G401.6 (cell line): ENCODE data around the gene DPPA5.
"Not testable (repeated sequence)": the region's sequence is repeated elsewhere in the genome, so short reads cannot be mapped to it uniquely, and the experiment has no call there.

Experiments
- FAIRE-seq: peaks from 2 replicates; lab custom pipeline; 2012; peaks lifted over from hg19 to GRCh38; lab: Jason Lieb, UNC

The DPPA5 gene, protein sequence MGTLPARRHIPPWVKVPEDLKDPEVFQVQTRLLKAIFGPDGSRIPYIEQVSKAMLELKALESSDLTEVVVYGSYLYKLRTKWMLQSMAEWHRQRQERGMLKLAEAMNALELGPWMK

DNA sequence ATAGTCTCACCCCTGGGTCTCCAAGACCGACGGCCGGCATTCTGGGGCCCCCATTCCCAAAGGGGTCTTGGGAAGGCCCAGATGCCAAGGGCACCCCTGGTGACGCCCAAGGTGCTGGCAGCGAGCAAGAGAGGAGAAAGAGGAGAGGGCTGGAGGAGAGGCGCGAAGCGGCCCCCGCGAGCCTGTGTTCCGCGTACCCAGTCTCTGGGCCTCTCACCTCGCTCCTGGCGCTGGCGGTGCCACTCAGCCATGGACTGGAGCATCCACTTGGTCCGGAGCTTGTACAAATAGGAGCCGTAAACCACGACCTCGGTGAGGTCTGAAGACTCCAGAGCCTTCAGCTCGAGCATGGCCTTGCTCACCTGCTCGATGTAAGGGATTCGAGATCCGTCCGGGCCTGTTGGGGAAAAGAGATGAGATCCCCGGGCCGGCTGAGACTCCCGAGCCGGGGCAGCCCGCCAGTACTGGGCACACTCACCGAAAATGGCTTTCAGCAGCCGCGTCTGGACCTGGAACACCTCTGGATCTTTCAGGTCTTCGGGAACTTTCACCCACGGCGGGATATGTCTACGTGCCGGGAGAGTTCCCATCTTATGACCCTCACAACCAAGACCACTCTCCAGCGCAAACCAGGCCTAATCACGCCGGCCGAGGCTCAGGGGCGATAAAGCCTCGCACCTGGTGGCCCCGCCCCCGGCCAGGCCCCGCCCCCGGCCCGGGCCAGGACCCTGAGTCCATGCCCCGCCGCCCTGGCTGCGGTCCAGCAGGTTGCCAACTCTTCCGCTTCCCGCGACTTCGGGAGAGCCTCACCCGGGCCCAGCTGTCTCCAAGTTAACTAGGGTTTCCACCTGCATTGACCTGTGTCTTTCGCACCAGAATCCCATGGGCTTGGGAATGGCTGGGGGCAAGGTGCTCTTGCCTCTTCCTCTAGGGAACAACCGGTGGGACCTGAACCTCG is at the start of gene DPPA5:
DPPA5 (minus strand) TSS at position 641 of the 958 bp plus-strand sequence; CDS start at position 590, 51 bp downstream.
- FAIRE-seq = no peak

DNA sequence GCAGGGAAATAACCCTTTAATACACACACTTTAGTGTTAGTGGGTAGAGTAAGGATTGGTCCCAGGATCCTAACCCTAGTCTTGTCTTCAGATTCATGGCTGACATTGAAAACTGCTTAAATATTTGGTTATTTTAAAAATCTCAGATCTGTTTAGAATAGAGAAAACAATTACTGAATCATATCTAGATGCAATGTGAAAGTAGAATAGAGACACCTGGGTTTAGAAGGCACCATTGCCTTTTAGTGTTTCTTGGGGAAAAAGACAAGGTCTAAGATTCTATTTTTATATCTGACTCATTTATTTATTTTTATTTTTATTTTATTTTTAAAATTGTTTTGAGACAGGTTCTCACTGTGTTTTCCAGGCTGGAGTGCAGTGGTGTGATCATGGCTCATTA is 46.6 kb upstream of the DPPA5 start:
- FAIRE-seq = no peak

DNA sequence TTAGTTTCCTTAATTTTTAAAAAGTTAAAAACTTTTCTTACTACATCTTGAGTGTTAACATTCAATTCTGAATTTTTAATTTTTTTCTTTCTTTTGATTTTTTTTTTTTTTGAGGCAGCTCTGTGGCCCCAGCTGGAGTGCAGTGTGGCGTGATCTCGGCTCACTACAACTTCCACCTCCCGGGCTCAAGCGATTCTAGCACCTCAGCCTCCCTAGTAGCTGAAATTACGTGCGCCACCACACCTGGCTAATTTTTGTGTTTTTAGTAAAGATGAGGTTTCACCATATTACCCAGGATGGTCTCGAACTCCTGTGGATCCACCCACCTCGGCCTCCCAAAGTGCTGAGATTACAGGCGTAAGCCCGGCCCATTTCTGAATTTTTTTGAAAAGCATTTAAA is 41.8 kb upstream of the DPPA5 start:
- no peak for FAIRE-seq

DNA sequence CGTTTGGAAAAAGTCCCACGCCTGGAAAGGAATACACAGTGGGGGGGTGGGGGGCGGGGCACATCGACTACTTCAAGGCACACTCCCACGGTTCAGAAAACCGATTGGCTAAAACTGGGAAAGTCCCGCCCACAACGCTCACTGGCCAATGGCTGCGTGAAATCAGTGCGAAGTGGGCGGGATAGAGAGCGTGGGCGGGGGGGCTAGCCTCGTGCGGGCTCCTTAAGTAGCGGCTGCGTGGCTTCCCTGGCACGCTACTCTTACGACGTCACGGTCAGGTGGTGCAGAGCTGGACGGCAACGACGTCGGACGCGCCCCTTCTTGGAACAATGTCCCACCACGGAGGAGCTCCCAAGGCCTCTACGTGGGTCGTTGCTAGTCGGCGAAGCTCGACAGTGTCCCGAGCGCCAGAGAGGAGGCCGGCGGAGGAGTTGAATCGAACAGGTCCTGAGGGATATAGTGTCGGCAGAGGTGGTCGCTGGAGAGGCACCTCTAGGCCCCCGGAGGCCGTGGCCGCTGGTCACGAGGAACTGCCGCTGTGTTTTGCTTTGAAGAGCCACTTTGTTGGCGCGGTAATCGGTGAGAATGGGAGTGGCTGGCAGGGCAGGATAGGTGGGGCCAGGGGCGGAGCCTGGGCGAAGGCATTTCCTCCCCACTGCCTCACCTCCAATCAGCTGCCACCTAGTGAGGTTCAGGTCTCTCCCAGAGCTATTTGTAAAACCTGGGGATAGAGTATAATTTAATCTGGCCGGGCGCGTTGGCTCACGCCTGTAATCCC is 40.7 kb upstream of the DPPA5 start, which contains the start of gene DDX43:
DDX43 (plus strand) TSS at position 252 of the 778 bp plus-strand sequence; CDS start at position 330, 78 bp downstream.
- FAIRE-seq = no peak

DNA sequence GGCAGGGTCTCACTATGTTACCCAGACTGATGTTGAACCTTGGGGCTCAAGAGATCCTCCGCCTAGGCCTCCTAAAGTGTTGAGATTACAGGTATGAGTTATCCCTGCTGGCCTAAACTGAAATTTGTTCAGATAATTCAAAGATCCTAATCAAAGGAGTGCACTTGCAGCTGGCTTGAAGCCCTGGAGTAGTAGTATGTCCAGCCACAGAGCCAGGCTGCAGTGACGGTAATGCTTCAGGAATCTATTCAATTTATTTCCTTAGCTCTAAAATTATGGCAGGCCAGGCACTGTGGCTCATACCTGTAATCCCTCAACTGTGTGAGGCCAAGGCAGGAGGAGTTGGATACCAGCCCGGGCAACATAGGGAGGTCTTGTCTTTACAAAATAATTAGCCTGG is 39.2 kb upstream of the DPPA5 start:
- FAIRE-seq = no peak

DNA sequence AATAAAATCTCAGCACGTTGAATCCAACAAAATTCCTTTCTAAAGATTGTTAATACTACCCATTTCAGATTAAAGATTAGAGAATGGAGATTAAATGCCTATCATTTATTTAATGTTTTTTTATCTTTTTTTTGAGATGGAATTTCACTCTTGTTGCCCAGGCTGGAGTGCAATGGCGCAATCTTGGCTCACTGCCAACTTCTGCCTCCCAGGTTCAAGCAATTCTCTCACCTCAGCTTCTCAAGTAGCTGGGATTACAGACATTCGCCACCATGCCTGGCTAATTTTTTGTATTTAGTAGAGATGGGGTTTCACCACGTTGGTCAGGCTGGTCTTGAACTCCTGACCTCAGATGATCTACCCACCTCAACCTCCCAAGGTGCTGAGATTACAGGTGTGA is 38.1 kb upstream of the DPPA5 start:
- FAIRE-seq = not testable (repeated sequence)

DNA sequence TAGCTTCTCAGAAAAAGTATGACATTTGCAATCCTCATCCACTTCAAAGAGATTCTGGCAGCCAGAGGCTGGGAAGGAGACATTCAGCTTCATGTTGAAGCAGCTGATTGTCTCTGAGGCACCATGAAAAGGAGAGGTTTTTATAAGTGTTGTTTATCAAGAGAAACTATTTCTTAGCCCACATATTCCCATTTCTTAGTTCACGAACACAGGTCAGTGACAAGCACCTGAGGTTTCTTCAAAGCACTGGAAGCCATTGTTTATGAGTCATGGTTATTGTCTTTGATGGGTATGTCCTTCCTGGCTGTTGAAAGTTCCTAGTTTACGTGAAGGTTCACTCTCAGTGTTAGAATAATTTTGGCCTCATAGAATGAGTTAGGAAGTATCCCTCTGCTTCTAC is 37.6 kb upstream of the DPPA5 start:
- no peak for FAIRE-seq

DNA sequence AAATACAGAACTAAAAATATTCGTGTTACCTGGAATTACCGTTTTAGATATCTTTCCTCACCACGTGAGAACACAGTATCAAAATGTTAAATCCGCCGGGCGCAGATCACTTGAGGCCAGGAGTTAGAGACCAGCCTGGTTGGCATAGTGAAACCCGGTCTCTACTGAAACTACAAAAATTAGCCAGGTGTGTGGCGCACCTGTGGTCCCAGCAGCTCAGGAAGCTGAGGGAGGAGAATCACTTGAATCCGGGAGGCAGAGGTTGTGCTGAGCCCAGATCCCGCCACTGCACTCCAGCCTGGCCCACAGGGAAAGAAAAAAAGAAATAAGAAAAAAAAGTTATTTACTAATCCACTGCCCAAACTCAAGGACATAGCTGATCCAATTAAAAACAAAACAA is 35.8 kb upstream of the DPPA5 start:
- no peak for FAIRE-seq

DNA sequence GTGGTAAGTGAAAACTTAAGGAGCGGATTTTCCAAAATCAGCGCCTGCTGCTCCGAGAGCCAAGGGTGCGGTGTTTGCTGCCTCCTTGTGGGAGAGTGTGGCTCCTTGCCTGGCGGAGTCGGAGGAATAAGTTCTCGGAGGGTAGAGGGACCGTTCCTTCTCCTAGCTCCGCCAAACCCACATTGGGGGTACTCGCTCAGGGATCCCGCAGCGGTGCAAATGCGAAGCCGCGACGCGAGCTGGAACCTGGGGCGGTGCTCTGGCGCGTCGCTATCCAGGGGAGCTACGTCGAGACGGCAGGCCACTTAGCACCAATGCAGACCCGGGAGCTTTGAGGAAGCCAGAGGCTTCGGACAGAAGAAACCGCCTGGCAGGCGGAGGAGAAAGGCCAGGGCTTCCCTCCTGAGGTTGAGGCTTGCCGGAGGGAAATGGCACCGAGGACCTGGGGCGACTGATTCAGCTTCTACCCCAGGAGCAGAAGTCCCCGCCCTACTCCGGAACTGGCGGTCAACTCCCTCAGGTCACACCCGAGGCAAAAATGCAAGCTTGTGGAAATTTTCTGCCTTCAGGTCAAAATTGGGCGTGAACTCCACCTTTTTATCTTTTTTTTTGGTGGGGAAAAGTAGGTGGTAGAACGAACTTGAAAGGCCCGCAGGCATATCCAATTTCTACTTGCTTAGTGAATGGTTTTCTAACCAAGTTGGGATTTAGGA is 34.9 kb upstream of the DPPA5 start:
- FAIRE-seq = peak; percentile 79

DNA sequence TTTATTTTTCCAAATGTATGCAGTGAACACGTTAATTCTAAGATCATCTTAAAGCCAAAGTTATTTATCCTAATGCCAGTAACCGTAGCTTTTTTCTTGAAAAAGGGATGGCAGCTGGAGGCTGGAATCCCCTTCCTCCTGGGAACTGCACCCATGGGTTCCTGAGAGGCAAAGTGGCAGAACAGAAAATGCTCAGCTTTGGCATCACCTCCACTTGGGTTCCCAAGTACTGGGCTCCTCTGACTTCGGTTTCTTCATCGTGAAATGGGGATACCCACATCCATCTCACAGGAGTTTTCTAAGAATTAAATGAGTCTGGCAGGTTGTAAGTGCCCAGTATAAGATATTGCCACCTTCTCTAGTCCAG is 34.3 kb upstream of the DPPA5 start:
- FAIRE-seq = no peak

DNA sequence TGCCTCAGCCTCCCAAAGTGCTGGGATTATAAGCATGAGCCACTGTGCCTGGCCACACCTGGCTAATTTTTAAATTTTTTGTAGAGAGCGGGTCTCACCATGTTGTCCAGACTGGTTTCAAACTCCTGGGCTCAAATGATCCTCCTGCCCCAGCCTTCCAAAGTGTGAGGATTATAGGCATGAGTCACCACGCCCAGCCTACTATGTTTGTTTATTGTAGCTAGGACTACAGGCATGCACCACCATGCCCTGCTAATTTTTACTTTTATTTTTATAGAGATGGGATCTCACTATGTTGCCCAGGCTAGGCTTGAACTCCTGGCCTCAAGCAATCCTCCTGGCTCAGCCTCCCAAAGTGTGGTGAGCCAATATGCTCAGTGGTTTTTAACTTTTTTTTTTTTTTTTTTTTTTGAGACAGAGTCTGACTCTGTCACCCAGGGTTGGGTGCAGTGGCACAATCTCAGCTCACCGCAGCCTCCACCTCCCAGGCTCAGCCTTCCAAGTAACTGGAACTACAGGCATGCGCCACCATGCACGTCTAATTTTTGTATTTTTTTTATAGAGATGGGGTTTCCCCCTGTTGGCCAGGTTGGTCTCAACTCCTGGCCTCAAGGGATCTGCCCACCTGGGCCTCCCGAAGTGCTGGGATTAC is 28.5 kb upstream of the DPPA5 start:
- no peak for FAIRE-seq

DNA sequence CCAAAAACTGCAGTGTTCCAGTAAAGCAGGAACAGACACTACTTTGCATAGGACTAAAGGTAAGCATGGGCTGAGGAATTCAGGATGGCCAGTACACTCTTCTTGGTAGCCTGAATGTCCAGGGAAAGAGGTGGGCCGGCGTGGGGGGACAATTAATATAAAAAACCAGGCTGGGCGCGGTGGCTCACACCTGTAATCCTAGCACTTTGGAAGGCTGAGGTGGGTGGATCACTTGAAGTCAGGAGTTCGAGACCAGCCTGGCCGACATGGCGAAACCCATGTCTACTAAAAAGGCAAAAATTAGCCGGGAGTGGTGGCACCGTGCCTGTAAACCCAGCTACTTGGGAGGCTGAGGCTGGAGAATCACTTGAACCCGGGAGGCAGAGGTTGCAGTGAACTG is 27.5 kb upstream of the DPPA5 start:
- not testable (repeated sequence) for FAIRE-seq

DNA sequence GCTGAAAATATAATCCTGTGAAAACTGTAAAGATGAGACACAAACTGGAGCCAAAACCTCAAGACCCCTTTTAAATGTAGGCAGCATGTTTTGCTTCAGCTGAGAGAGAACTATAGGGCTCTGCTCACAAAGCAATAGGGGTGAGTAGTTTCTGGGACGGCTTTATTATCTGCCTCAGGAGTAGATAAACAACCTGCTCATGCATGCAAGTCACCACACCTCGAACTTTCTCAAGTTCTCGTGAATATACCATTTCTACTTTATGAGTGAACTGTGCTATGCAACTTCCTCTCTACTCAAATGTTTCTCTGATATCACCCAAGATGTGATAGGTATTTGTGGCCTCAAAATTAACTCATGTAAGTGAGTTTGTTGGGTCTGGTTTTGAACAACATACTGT is 23.1 kb upstream of the DPPA5 start:
- FAIRE-seq = no peak

DNA sequence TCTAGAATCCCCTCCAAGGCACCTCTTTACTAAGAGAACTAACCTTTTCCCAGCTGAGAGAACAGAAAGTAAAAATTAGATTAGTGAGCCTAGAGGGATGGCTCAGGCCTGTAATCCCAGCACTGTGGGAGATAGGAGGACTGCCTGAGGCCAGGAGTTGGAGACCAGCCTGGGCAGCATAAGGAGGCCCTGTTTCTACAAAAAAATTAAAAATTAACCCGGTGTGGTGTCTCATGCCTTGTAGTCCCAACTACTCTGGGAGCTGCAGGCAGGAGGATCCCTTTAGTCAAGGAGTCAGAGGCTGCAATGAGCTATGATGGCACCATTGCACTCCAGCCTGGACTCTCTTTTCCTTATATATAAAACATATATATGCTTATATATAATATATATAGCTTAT is 21.1 kb upstream of the DPPA5 start:
- FAIRE-seq = no peak

DNA sequence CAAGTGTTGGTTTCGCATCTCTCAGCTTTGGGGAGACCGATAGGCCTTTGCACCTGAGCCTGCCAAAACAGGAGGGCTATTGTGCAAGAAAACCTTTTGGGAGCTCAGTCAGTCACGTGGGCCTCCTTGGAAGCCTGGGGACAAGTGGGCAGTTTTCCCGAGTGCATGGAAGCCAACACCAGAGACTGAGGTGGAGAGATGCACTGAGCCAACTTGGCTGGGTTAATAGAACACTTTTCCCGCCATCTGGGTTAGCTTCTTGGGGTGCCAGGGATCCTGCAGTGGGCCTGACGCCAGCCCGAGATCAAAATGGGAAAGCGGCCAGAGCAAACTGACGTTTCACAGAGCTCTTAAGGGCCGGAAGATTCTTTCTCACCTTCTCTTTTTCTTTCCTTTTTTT is 18.4 kb upstream of the DPPA5 start:
- FAIRE-seq = no peak

DNA sequence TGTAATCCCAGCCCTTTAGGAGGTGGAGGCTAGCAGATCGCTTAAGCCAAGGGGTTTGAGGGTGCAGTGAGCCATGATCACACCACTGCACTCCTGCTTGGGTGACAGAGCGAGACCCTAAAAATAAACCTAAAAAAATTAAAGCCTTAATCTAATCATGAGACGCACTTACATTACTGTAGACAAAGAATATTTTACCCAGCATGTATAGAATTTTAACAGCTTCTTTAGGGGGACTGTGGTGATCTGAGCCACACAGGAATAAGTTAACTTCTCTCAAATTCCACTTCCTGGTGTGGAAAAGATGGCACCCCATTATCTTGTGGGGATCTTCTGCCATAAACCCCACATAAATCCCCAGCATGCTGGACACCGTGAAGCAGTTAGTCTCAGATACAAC is 17.9 kb upstream of the DPPA5 start:
- no peak for FAIRE-seq

DNA sequence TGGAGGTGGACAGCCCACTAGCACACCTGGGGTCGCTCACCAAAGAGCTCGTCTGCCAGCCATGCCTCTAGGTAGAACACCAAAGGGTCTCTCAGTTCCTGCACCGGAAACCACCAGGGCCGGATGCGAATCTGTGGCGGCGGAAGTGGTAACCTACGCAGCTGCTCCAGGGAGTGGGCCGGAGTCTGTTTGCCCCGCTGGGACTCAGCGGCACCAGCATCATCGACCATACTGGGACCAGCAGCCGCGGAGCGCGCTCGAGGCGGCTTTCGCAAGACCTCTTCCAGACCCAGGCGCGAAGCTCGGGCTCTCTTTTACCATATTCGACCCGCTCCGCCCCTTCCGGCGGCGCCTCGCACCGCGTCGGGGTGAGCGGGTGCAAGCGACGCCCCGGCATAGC is 15.5 kb upstream of the DPPA5 start, which contains the start of gene OOEP:
OOEP (minus strand) TSS at position 335 of the 400 bp plus-strand sequence; CDS start at position 230, 105 bp downstream.
- no peak for FAIRE-seq

DNA sequence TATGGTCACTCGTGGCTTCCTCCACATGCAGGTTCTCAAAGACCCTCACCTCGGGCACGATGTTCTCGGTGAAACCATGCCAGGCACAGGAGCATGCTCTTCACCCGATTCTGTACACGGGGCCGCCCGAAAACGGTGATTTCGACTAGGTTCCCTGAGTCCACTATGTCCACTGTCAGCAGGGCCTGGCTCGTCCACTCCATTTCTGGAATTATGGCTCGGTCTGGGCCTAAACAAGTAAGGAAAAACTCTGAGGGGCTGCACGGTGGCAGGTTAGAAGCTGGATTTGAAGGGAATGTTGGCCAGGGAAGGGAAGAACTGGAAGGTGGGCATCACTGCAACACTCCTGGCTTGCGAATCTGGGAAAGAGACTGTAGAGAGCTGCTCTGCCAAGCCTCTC is 15.1 kb upstream of the DPPA5 start:
- no peak for FAIRE-seq

DNA sequence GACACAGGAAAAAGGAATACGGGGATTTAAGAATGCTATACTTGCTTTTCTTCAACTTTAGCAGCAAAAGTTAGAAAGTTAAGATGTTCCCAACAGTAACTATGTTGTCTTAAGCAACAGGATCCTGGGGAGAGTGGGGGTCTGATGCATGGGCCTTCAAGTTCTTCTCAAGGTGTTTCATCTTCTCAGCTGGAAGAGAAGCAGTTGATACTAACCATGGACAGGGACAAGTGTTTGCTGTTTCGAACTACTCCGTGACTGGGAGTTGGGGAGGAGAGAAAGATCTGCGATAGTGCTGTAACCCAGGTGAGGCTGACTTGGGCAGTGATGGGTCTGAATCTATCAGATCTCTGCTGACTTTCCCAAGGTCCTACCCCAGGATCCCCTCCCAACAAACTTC is 14.6 kb upstream of the DPPA5 start:
- FAIRE-seq = no peak

DNA sequence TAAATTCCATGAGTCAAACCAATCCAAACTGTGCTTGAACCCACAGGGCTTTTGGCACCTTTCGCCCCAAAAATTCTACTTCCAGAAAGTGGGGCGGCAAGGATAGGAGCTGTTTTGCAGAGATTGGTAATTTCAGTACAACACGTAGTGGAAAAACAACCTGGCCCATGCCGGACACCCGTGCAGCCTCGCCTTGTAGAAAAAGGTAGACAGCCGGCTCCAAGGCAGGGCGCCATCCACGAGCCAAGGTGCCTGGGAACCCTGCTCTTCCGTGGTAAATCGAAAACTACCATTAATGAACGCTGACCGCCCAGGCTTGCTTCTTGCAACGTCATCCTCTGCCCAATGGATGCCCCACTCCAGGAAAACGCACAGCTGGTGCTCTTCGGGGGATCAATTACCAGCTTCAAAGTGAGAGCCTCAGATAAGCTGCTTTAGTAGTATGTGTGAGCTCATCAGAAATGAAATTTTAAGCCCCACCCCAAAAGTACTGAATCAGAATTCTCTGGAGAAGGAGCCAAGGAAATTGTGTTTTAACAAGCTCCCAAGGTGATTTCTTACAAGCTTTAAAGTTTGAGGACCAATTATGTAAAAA is 13.8 kb upstream of the DPPA5 start:
- FAIRE-seq = no peak

DNA sequence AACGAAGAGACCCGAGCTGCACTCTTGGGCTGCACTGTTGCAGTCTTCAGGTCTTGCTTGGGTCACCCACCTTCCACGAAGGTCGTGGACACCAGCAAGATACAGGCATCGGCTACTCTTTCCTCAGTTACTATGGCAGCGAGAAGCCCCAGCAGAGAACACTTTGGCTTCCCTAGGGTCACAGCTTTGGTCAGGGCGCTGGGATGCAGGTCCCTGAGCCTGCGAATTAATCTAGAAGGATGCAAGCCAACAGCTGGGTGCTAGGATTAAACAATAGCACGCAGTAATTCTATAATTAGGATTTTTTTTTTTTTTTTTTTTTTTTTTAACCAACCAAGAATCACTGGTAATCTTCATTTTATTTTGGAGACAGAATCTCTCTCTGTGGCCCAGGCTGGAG is 10.5 kb upstream of the DPPA5 start:
- no peak for FAIRE-seq
